Liver (tissue), 9 donors: ENCODE data around the gene SHTN1. TPM values are rescaled to one million over a fixed set of nuclear protein-coding genes. Genes with fewer than 3 reads are reported as not detected.

Experiments used
- DNase-seq: peaks from one replicate; pipeline ENCODE4 v3.0.0-alpha.2; 2017; ENCODE audit warnings: low spot score
- H3K27ac ChIP-seq, 2 donors: one replicate each; pipeline ENCODE4 v1.7.0; 2013; ENCODE audit warnings: inconsistent platforms in 2 of 2, low read length in 2 of 2, control low read depth in 1 of 2, low read depth in 1 of 2, mild to moderate bottlenecking in 1 of 2
- H3K27me3 ChIP-seq, 4 donors: one replicate each; pipeline versions ENCODE4 v1.6.1 to v1.7.0; 2013; ENCODE audit warnings: low read length in 3 of 4, inconsistent platforms in 1 of 4, mild to moderate bottlenecking in 1 of 4, moderate library complexity in 1 of 4; ENCODE audit not compliant: control insufficient read depth in 4 of 4, insufficient read depth in 4 of 4
- H3K36me3 ChIP-seq, 4 donors: one replicate each; pipeline versions ENCODE4 v1.6.1 to v1.7.0; 2013; ENCODE audit warnings: low read length in 3 of 4, mild to moderate bottlenecking in 3 of 4, low read depth in 1 of 4, moderate library complexity in 1 of 4; ENCODE audit not compliant: control insufficient read depth in 4 of 4, insufficient read depth in 3 of 4
- H3K4me1 ChIP-seq, 4 donors: one replicate each; pipeline versions ENCODE4 v1.6.1 to v1.7.0; 2013; ENCODE audit warnings: low read length in 3 of 4, mild to moderate bottlenecking in 3 of 4, moderate library complexity in 1 of 4; ENCODE audit not compliant: control insufficient read depth in 4 of 4, insufficient read depth in 4 of 4
- H3K4me3 ChIP-seq, 3 donors: one replicate each; pipeline versions ENCODE4 v1.6.1 to v1.7.0; 2013; ENCODE audit warnings: low read length in 3 of 3, control low read depth in 1 of 3, low read depth in 1 of 3, mild to moderate bottlenecking in 1 of 3
- H3K9ac ChIP-seq, 2 donors: one replicate each; pipeline ENCODE4 v1.7.0; 2013; ENCODE audit warnings: low read length in 2 of 2, mild to moderate bottlenecking in 2 of 2, moderate library complexity in 2 of 2, control low read depth in 1 of 2, low read depth in 1 of 2
- H3K9me3 ChIP-seq, 4 donors: one replicate each; pipeline versions ENCODE4 v1.6.1 to v1.7.0; 2013; ENCODE audit warnings: low read length in 3 of 4; ENCODE audit not compliant: control insufficient read depth in 4 of 4
- CTCF ChIP-seq: fragments of 150-350 bp; IDR thresholded peaks from 2 replicates; pipeline ENCODE4 v1.5.1; 2017; ENCODE audit warnings: improper control_type of control experiment, low read depth, low read length; ENCODE audit not compliant: missing input control
- EGR1 ChIP-seq, 2 donors: IDR thresholded peaks; 2 replicates each; pipeline ENCODE4 v1.6.1; 2016 to 2018; ENCODE audit warnings: antibody characterized with exemption in 2 of 2, low read depth in 2 of 2
- FOXA2 ChIP-seq: IDR thresholded peaks from 2 replicates; pipeline ENCODE4 v1.6.1; 2016; ENCODE audit warnings: antibody characterized with exemption
- GABPA ChIP-seq, 2 donors: IDR thresholded peaks in 1 of 2; conservative IDR thresholded peaks in 1 of 2; 2 replicates each; pipeline ENCODE4 v1.6.1; 2016; ENCODE audit warnings: antibody characterized with exemption in 2 of 2, mild to moderate bottlenecking in 1 of 2, moderate library complexity in 1 of 2
- HNF4A ChIP-seq, 2 donors: conservative IDR thresholded peaks; 2 replicates each; pipeline ENCODE4 v1.6.1; 2016; ENCODE audit warnings: antibody characterized with exemption in 2 of 2, mild to moderate bottlenecking in 2 of 2
- HNF4G ChIP-seq: IDR thresholded peaks from 2 replicates; pipeline ENCODE4 v1.6.1; 2016; ENCODE audit warnings: antibody characterized with exemption
- JUND ChIP-seq, 2 donors: IDR thresholded peaks; 2 replicates each; pipeline ENCODE4 v1.6.1; 2016; ENCODE audit warnings: antibody characterized with exemption in 2 of 2
- MAX ChIP-seq: IDR thresholded peaks from 2 replicates; pipeline ENCODE4 v1.6.1; 2016; ENCODE audit warnings: antibody characterized with exemption
- RAD21 ChIP-seq, 2 donors: IDR thresholded peaks; 2 replicates each; pipeline ENCODE4 v1.6.1; 2016; ENCODE audit warnings: antibody characterized with exemption in 2 of 2, mild to moderate bottlenecking in 2 of 2
- REST ChIP-seq: IDR thresholded peaks from 2 replicates; pipeline ENCODE4 v1.6.1; 2016; ENCODE audit warnings: antibody characterized with exemption, mild to moderate bottlenecking
- RXRA ChIP-seq, 2 donors: IDR thresholded peaks; 2 replicates each; pipeline ENCODE4 v1.6.1; 2017 to 2018; ENCODE audit warnings: antibody characterized with exemption in 2 of 2, mild to moderate bottlenecking in 1 of 2
- SP1 ChIP-seq: IDR thresholded peaks from 2 replicates; pipeline ENCODE4 v1.6.1; 2018; ENCODE audit warnings: antibody characterized with exemption, mild to moderate bottlenecking
- YY1 ChIP-seq: IDR thresholded peaks from 2 replicates; pipeline ENCODE4 v1.6.1; 2016; ENCODE audit warnings: antibody characterized with exemption, mild to moderate bottlenecking
- WGBS: extraction: QIAGEN DNeasy Blood & Tissue Kit; methylation state at CpG from one replicate; pipeline ENCODE4 v1.1.7; 2013; 5-methylcytosine and 5-hydroxymethylcytosine counted together
- polyA plus RNA-seq, 2 donors: library from polyadenylated mRNA; stranded (reverse) in 1 of 2; unstranded in 1 of 2; fragments of 200-250 nt in 1 of 2; fragments of >200 nt in 1 of 2; fragmentation: Nextera tagmentation in 1 of 2; extraction: Ambion mirVana in 1 of 2; gene quantifications; one replicate each; pipeline versions ENCODE4 v1.2.1 to v1.2.3, GENCODE V29; 2013 to 2015
- total RNA-seq, 2 donors: library from RNA; depleted of rRNA; stranded (reverse); fragments of >200 nt; gene quantifications; one replicate each; pipeline ENCODE4 v1.2.3, GENCODE V29; 2014
- TF ChIP-seq, protein P1 (sequence below): IDR thresholded peaks from 2 replicates; pipeline ENCODE4 v1.6.1; 2016; ENCODE audit warnings: antibody characterized with exemption
- TF ChIP-seq, protein P2 (sequence below): IDR thresholded peaks from 2 replicates; pipeline ENCODE4 v1.6.1; 2016; ENCODE audit warnings: antibody characterized with exemption
- donor health status: healthy.
- donor health status: healthy.
- donor health status: healthy.
- donor health status: healthy.
- donor health status: healthy.

The SHTN1 gene
- total RNA-seq (10 to 100 TPM in 1 of 2 donors, 1 to 10 TPM in 1; 3.2 to 11.7 TPM), polyA plus RNA-seq (10 to 100 TPM in 1 of 2 donors, 1 to 10 TPM in 1; 8.9 to 11.7 TPM)

DNA sequence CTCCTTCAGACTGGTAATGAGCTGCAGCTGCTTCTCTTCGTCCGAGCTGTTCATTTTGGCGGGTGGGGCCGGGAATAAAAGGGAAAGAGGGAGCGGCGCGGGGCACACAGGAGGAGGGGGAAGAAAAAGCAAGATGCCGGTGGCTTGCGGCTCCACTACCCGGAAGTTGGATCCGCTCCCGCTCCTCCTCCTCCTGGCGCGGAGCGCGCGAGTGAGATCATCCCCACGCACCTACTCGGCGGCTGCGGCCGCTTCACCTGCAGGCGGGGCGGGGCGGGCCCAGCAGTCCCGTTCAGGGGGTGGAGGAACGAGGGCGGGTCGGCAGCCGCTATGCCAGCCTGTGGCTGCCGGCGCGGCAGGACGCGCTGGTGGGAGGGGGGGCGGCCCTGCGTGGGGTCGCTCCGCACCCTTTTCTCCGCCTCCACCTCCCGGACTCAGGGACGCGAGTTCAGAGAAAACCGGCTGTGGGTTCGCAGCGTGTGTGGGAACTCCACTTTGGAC, at the start of gene SHTN1:
SHTN1 (minus strand) TSS at position 162 of the 501 bp plus-strand sequence; CDS start at position 54, 108 bp downstream.
- DNase-seq: peak; percentile 65
- Histone ChIP-seq H3K9ac (peak within 1 kb of the TSS; percentile 21 to 68), H3K4me1 (peaks cover 0 to 28% (median 20%) of the 10 kb centered on the region in 4 donors), H3K4me3 (peak within 1 kb of the TSS; percentile 73 to 87 (median 86)), H3K27me3 (no peaks in the 10 kb centered on the region), H3K9me3 (no peaks in the 10 kb centered on the region), H3K36me3 (no peaks in the 10 kb centered on the region), H3K27ac (peak within 1 kb of the TSS; percentile 96 to 98)
- under 1% methylated on average over 46 of the region's 46 CpGs for WGBS
- TF ChIP-seq JUND (IDR thresholded peaks at IDR 0.05) (peak; percentile 71 to 79), HNF4G (no peak), MAX (no peak), EGR1 (IDR thresholded peaks at IDR 0.05; ENCODE audit: low read depth in 2 of 2) (peak in 1 of 2 donors; percentile 7), YY1 (peak; percentile 31), GABPA (IDR thresholded peaks at IDR 0.05 in 1 of 2, conservative IDR thresholded peaks at IDR 0.05 in 1 of 2) (no peak), RAD21 (IDR thresholded peaks at IDR 0.05) (no peak), FOXA2 (no peak), REST (no peak)
- TF ChIP-seq, protein P1, sequence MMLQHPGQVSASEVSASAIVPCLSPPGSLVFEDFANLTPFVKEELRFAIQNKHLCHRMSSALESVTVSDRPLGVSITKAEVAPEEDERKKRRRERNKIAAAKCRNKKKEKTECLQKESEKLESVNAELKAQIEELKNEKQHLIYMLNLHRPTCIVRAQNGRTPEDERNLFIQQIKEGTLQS: peak; percentile 41
- TF ChIP-seq, protein P2, sequence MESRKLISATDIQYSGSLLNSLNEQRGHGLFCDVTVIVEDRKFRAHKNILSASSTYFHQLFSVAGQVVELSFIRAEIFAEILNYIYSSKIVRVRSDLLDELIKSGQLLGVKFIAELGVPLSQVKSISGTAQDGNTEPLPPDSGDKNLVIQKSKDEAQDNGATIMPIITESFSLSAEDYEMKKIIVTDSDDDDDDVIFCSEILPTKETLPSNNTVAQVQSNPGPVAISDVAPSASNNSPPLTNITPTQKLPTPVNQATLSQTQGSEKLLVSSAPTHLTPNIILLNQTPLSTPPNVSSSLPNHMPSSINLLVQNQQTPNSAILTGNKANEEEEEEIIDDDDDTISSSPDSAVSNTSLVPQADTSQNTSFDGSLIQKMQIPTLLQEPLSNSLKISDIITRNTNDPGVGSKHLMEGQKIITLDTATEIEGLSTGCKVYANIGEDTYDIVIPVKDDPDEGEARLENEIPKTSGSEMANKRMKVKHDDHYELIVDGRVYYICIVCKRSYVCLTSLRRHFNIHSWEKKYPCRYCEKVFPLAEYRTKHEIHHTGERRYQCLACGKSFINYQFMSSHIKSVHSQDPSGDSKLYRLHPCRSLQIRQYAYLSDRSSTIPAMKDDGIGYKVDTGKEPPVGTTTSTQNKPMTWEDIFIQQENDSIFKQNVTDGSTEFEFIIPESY: no peak

GRCh38 chr10:117053482-117053881, 48.5 kb upstream of the SHTN1 start:
- peaks cover 0 to 3% (median 0%) of the 10 kb centered on the region in 4 donors for H3K9me3 ChIP-seq
- no peaks in the 10 kb centered on the region for H3K36me3 ChIP-seq
- no peak for DNase-seq
- no peaks in the 10 kb centered on the region for H3K27me3 ChIP-seq
- no peak overlapping the region for H3K9ac ChIP-seq
- H3K4me1 ChIP-seq: no peaks in the 10 kb centered on the region
- H3K4me3 ChIP-seq: no peak overlapping the region
- 91% methylated on average over 1 of the region's 1 CpG for WGBS
- H3K27ac ChIP-seq: no peak overlapping the region
- no peak for TF ChIP-seq FOXA2
- TF ChIP-seq RXRA (IDR thresholded peaks at IDR 0.05): no peak
- no peak for TF ChIP-seq RAD21 (IDR thresholded peaks at IDR 0.05)
- TF ChIP-seq HNF4A (conservative IDR thresholded peaks at IDR 0.05): no peak
- no peak for TF ChIP-seq HNF4G
- TF ChIP-seq, protein P1: no peak
- TF ChIP-seq, protein P2: no peak
- TF ChIP-seq JUND (IDR thresholded peaks at IDR 0.05): no peak
- TF ChIP-seq CTCF: no peak
- TF ChIP-seq GABPA (IDR thresholded peaks at IDR 0.05 in 1 of 2, conservative IDR thresholded peaks at IDR 0.05 in 1 of 2): no peak
- TF ChIP-seq SP1: no peak
- TF ChIP-seq MAX: no peak
- TF ChIP-seq REST: no peak
